ENCODE results near the gene PKDREJ.

DNA sequence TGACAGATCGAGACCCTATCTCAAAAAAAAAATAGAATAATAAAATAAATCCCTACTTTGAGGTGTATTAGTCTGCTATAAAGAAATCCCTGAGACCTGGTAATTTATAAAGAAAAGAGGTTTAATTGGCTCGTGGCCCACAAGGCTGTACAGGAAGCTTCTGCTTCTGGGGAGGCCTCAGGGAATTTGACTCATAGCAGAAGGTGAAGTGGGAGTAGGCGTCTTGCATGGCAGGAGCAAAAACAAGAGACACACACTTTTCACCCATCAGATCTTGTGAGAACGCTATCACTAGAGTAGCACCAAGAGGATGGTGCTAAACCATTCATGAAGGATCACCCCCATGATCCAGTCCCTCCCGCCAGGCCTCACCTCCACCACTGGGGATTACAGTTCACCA is 42.2 kb downstream of the PKDREJ start:
- TF ChIP-seq, protein P1, sequence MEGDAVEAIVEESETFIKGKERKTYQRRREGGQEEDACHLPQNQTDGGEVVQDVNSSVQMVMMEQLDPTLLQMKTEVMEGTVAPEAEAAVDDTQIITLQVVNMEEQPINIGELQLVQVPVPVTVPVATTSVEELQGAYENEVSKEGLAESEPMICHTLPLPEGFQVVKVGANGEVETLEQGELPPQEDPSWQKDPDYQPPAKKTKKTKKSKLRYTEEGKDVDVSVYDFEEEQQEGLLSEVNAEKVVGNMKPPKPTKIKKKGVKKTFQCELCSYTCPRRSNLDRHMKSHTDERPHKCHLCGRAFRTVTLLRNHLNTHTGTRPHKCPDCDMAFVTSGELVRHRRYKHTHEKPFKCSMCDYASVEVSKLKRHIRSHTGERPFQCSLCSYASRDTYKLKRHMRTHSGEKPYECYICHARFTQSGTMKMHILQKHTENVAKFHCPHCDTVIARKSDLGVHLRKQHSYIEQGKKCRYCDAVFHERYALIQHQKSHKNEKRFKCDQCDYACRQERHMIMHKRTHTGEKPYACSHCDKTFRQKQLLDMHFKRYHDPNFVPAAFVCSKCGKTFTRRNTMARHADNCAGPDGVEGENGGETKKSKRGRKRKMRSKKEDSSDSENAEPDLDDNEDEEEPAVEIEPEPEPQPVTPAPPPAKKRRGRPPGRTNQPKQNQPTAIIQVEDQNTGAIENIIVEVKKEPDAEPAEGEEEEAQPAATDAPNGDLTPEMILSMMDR (IDR thresholded peaks at IDR 0.05), result no peak
- no peak for TF ChIP-seq POLR2A (IDR thresholded peaks at IDR 0.05)
